ENCODE results near the gene SLC35D2. TPM values are rescaled to one million over a fixed set of nuclear protein-coding genes. Genes with fewer than 3 reads are reported as not detected.

SLC35D2 gene
- total and polyA plus RNA-seq, 12 donors, result 10.8 to 20.8 (median 13.2) TPM

- WGBS, 2 donors, result 0% methylated on average over 58 of the region's 58 CpGs
- TF ChIP-seq CTCF (IDR thresholded peaks at IDR 0.05), result no peak
- ATAC-seq, result peak; percentile 72 to 85 (median 75)
Observed at GRCh38 chr9:96418920-96419690, 35.6 kb upstream of the SLC35D2 start.

GRCh38 chr9:96418083-96418919 is 34.8 kb upstream of the SLC35D2 start, which contains the start of gene ZNF367:
TSS of gene ZNF367 (minus strand) at chr9:96418370. CDS start at chr9:96418032, 338 bp downstream.
- peak within 1 kb of the TSS; percentile 95 to 100 (median 99) for H3K27ac ChIP-seq
- no peaks in the 10 kb centered on the region for H3K36me3 ChIP-seq
- peaks cover 7 to 52% (median 33%) of the 10 kb centered on the region in 9 donors for H3K4me1 ChIP-seq
- H3K9me3 ChIP-seq, result no peaks in the 10 kb centered on the region
- intact Hi-C loops (cut with DNase I), result loop anchor here in 7 of 10 donors (1.0 to 10.0 kb wide), 13 partner anchors 31 to 249 kb away; partner anchors contain the start of genes HABP4 (in 3 of the 7), SLC35D2 (in 3 of the 7) and PRXL2C (in 2 of the 7)
- no peak for TF ChIP-seq CTCF (IDR thresholded peaks at IDR 0.05)
- peak; percentile 98 for DNase-seq
- peak; percentile 90 to 96 (median 92) for ATAC-seq
- no peaks in the 10 kb centered on the region for H3K27me3 ChIP-seq
- peak within 1 kb of the TSS; percentile 56 to 97 (median 85) for H3K4me3 ChIP-seq
- WGBS, 2 donors, result 0 to 1% methylated on average over 94 to 100 of the region's 100 CpGs

More at GRCh38 chr9:96418920-96419690, 35.6 kb upstream of the SLC35D2 start:
- Histone ChIP-seq H3K27me3 (no peaks in the 10 kb centered on the region), H3K9me3 (no peaks in the 10 kb centered on the region), H3K4me1 (peaks cover 7 to 44% (median 28%) of the 10 kb centered on the region in 9 donors), H3K36me3 (no peaks in the 10 kb centered on the region), H3K27ac (peak overlapping the region; percentile 95 to 100 (median 99)), H3K4me3 (peak overlapping the region; percentile 52 to 97 (median 85))
- intact Hi-C loops (cut with DNase I), result loop anchor here in 7 of 10 donors (1.0 to 10.0 kb wide), 13 partner anchors 30 to 248 kb away; partner anchors contain the start of genes HABP4 (in 3 of the 7), SLC35D2 (in 3 of the 7) and PRXL2C (in 2 of the 7)
- peak; percentile 74 to 84 for DNase-seq

- peaks cover 7 to 58% (median 33%) of the 10 kb centered on the region in 9 donors for H3K4me1 ChIP-seq
- peak overlapping the region; percentile 72 to 100 (median 98) for H3K27ac ChIP-seq
- intact Hi-C loops (cut with DNase I), result loop anchor here in 7 of 10 donors (1.0 to 10.0 kb wide), 13 partner anchors 32 to 250 kb away; partner anchors contain the start of genes HABP4 (in 3 of the 7), SLC35D2 (in 3 of the 7) and PRXL2C (in 2 of the 7)
- H3K36me3 ChIP-seq, result no peaks in the 10 kb centered on the region
- DNase-seq, result peak in 1 of 2 donors; percentile 33
- WGBS, 2 donors, result 0% methylated on average over 36 to 62 of the region's 62 CpGs
- H3K4me3 ChIP-seq, result peak overlapping the region; percentile 56 to 97 (median 85)
- no peaks in the 10 kb centered on the region for H3K9me3 ChIP-seq
- H3K27me3 ChIP-seq, result no peaks in the 10 kb centered on the region
- TF ChIP-seq CTCF (IDR thresholded peaks at IDR 0.05), result no peak
- ATAC-seq, result no peak
Observed at GRCh38 chr9:96417661-96418082, 34.2 kb upstream of the SLC35D2 start.
